Liver (tissue), 9 donors: ENCODE results near the gene BEAN1. TPM values are rescaled to one million over a fixed set of nuclear protein-coding genes. Genes with fewer than 3 reads are reported as not detected.

Experiments used
- DNase-seq: peaks from one replicate; pipeline ENCODE4 v3.0.0-alpha.2; 2017; ENCODE audit warnings: low spot score
- H3K27ac ChIP-seq, 2 donors: one replicate each; pipeline ENCODE4 v1.7.0; 2013; ENCODE audit warnings: inconsistent platforms in 2 of 2, low read length in 2 of 2, control low read depth in 1 of 2, low read depth in 1 of 2, mild to moderate bottlenecking in 1 of 2
- H3K27me3 ChIP-seq, 4 donors: one replicate each; pipeline versions ENCODE4 v1.6.1 to v1.7.0; 2013; ENCODE audit warnings: low read length in 3 of 4, inconsistent platforms in 1 of 4, mild to moderate bottlenecking in 1 of 4, moderate library complexity in 1 of 4; ENCODE audit not compliant: control insufficient read depth in 4 of 4, insufficient read depth in 4 of 4
- H3K36me3 ChIP-seq, 4 donors: one replicate each; pipeline versions ENCODE4 v1.6.1 to v1.7.0; 2013; ENCODE audit warnings: low read length in 3 of 4, mild to moderate bottlenecking in 3 of 4, low read depth in 1 of 4, moderate library complexity in 1 of 4; ENCODE audit not compliant: control insufficient read depth in 4 of 4, insufficient read depth in 3 of 4
- H3K4me1 ChIP-seq, 4 donors: one replicate each; pipeline versions ENCODE4 v1.6.1 to v1.7.0; 2013; ENCODE audit warnings: low read length in 3 of 4, mild to moderate bottlenecking in 3 of 4, moderate library complexity in 1 of 4; ENCODE audit not compliant: control insufficient read depth in 4 of 4, insufficient read depth in 4 of 4
- H3K4me3 ChIP-seq, 3 donors: one replicate each; pipeline versions ENCODE4 v1.6.1 to v1.7.0; 2013; ENCODE audit warnings: low read length in 3 of 3, control low read depth in 1 of 3, low read depth in 1 of 3, mild to moderate bottlenecking in 1 of 3
- H3K9ac ChIP-seq, 2 donors: one replicate each; pipeline ENCODE4 v1.7.0; 2013; ENCODE audit warnings: low read length in 2 of 2, mild to moderate bottlenecking in 2 of 2, moderate library complexity in 2 of 2, control low read depth in 1 of 2, low read depth in 1 of 2
- H3K9me3 ChIP-seq, 4 donors: one replicate each; pipeline versions ENCODE4 v1.6.1 to v1.7.0; 2013; ENCODE audit warnings: low read length in 3 of 4; ENCODE audit not compliant: control insufficient read depth in 4 of 4
- ATF3 ChIP-seq: IDR thresholded peaks from 2 replicates; pipeline ENCODE4 v1.6.1; 2016; ENCODE audit warnings: antibody characterized with exemption
- CTCF ChIP-seq: fragments of 150-350 bp; IDR thresholded peaks from 2 replicates; pipeline ENCODE4 v1.5.1; 2017; ENCODE audit warnings: improper control_type of control experiment, low read depth, low read length; ENCODE audit not compliant: missing input control
- EGR1 ChIP-seq, 2 donors: IDR thresholded peaks; 2 replicates each; pipeline ENCODE4 v1.6.1; 2016 to 2018; ENCODE audit warnings: antibody characterized with exemption in 2 of 2, low read depth in 2 of 2
- FOXA1 ChIP-seq: IDR thresholded peaks from 2 replicates; pipeline ENCODE4 v1.6.1; 2016; ENCODE audit warnings: antibody characterized with exemption
- FOXA2 ChIP-seq: IDR thresholded peaks from 2 replicates; pipeline ENCODE4 v1.6.1; 2016; ENCODE audit warnings: antibody characterized with exemption
- GABPA ChIP-seq, 2 donors: IDR thresholded peaks in 1 of 2; conservative IDR thresholded peaks in 1 of 2; 2 replicates each; pipeline ENCODE4 v1.6.1; 2016; ENCODE audit warnings: antibody characterized with exemption in 2 of 2, mild to moderate bottlenecking in 1 of 2, moderate library complexity in 1 of 2
- HNF4A ChIP-seq, 2 donors: conservative IDR thresholded peaks; 2 replicates each; pipeline ENCODE4 v1.6.1; 2016; ENCODE audit warnings: antibody characterized with exemption in 2 of 2, mild to moderate bottlenecking in 2 of 2
- HNF4G ChIP-seq: IDR thresholded peaks from 2 replicates; pipeline ENCODE4 v1.6.1; 2016; ENCODE audit warnings: antibody characterized with exemption
- JUND ChIP-seq, 2 donors: IDR thresholded peaks; 2 replicates each; pipeline ENCODE4 v1.6.1; 2016; ENCODE audit warnings: antibody characterized with exemption in 2 of 2
- MAX ChIP-seq: IDR thresholded peaks from 2 replicates; pipeline ENCODE4 v1.6.1; 2016; ENCODE audit warnings: antibody characterized with exemption
- NR2F2 ChIP-seq: IDR thresholded peaks from 2 replicates; pipeline ENCODE4 v1.6.1; 2016; ENCODE audit warnings: antibody characterized with exemption
- RAD21 ChIP-seq, 2 donors: IDR thresholded peaks; 2 replicates each; pipeline ENCODE4 v1.6.1; 2016; ENCODE audit warnings: antibody characterized with exemption in 2 of 2, mild to moderate bottlenecking in 2 of 2
- RXRA ChIP-seq, 2 donors: IDR thresholded peaks; 2 replicates each; pipeline ENCODE4 v1.6.1; 2017 to 2018; ENCODE audit warnings: antibody characterized with exemption in 2 of 2, mild to moderate bottlenecking in 1 of 2
- SP1 ChIP-seq: IDR thresholded peaks from 2 replicates; pipeline ENCODE4 v1.6.1; 2018; ENCODE audit warnings: antibody characterized with exemption, mild to moderate bottlenecking
- TAF1 ChIP-seq: conservative IDR thresholded peaks from 2 replicates; pipeline ENCODE4 v1.6.1; 2016; ENCODE audit warnings: antibody characterized with exemption, mild to moderate bottlenecking
- YY1 ChIP-seq: IDR thresholded peaks from 2 replicates; pipeline ENCODE4 v1.6.1; 2016; ENCODE audit warnings: antibody characterized with exemption, mild to moderate bottlenecking
- ZBTB33 ChIP-seq: IDR thresholded peaks from 2 replicates; pipeline ENCODE4 v1.6.1; 2016; ENCODE audit warnings: antibody characterized with exemption
- WGBS: extraction: QIAGEN DNeasy Blood & Tissue Kit; methylation state at CpG from one replicate; pipeline ENCODE4 v1.1.7; 2013; 5-methylcytosine and 5-hydroxymethylcytosine counted together
- polyA plus RNA-seq, 2 donors: library from polyadenylated mRNA; stranded (reverse) in 1 of 2; unstranded in 1 of 2; fragments of 200-250 nt in 1 of 2; fragments of >200 nt in 1 of 2; fragmentation: Nextera tagmentation in 1 of 2; extraction: Ambion mirVana in 1 of 2; gene quantifications; one replicate each; pipeline versions ENCODE4 v1.2.1 to v1.2.3, GENCODE V29; 2013 to 2015
- total RNA-seq, 2 donors: library from RNA; depleted of rRNA; stranded (reverse); fragments of >200 nt; gene quantifications; one replicate each; pipeline ENCODE4 v1.2.3, GENCODE V29; 2014
- TF ChIP-seq, protein P1 (sequence below): IDR thresholded peaks from 2 replicates; pipeline ENCODE4 v1.6.1; 2016; ENCODE audit warnings: antibody characterized with exemption, mild to moderate bottlenecking
- donor health status: healthy.
- donor health status: healthy.
- donor health status: healthy.
- donor health status: healthy.
- donor health status: healthy.

The BEAN1 gene
- total and polyA plus RNA-seq, 4 donors, result 0.22 to 0.99 (median 0.25) TPM; not detected in 1

DNA sequence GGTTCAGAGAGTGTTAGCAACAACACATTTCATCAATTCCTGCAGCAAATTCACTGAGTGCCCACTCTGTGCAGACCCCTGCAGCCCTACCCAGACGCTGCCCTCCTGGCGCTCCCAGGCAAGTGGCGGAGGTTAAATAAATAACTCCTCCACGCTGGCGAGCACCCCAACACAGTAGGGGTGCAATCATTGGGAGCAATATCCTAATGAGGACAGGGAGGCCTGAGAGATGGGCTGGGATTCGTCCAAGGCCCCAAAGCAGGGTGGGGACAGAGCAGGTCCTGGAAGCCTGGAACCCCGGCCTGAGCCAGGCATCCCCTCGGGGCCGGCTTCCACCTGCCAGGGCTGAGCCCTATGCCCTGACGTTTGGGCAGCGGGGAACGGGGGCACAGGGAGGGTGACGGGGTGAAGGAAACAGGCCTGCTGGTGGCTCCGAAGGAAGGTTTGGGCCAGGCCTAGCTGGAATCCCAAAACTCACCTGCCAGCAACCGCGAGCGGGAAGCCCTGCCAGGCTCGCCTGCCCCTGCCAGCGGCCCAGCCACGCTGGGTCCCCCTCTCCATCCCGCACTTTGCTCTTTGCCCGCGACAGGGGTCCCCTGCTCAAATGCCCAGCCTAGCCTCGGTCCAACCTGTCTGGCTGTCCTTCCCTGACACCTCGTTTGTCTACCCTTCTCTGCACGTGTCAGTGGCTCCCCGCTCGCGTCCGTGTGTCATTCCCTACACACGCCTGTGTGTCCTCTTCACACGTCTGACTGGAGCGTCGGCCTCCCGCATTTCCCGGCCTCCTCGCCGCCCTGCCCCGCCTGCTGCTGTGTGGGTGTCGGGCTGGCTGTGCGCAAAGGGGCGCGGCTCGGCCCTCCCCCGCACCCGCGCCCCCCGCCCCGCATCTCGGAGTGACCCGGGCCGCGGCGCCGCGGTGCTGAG lies 721 bp upstream of the BEAN1 start:
- 13% methylated on average over 56 of the region's 56 CpGs for WGBS
- TF ChIP-seq ATF3, result no peak
- TF ChIP-seq, protein P1, sequence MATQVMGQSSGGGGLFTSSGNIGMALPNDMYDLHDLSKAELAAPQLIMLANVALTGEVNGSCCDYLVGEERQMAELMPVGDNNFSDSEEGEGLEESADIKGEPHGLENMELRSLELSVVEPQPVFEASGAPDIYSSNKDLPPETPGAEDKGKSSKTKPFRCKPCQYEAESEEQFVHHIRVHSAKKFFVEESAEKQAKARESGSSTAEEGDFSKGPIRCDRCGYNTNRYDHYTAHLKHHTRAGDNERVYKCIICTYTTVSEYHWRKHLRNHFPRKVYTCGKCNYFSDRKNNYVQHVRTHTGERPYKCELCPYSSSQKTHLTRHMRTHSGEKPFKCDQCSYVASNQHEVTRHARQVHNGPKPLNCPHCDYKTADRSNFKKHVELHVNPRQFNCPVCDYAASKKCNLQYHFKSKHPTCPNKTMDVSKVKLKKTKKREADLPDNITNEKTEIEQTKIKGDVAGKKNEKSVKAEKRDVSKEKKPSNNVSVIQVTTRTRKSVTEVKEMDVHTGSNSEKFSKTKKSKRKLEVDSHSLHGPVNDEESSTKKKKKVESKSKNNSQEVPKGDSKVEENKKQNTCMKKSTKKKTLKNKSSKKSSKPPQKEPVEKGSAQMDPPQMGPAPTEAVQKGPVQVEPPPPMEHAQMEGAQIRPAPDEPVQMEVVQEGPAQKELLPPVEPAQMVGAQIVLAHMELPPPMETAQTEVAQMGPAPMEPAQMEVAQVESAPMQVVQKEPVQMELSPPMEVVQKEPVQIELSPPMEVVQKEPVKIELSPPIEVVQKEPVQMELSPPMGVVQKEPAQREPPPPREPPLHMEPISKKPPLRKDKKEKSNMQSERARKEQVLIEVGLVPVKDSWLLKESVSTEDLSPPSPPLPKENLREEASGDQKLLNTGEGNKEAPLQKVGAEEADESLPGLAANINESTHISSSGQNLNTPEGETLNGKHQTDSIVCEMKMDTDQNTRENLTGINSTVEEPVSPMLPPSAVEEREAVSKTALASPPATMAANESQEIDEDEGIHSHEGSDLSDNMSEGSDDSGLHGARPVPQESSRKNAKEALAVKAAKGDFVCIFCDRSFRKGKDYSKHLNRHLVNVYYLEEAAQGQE, result no peak
- no peak for TF ChIP-seq NR2F2
- no peak for TF ChIP-seq SP1
- no peak for TF ChIP-seq HNF4A (conservative IDR thresholded peaks at IDR 0.05)
- TF ChIP-seq ZBTB33, result no peak
- no peak for TF ChIP-seq EGR1 (IDR thresholded peaks at IDR 0.05; ENCODE audit: low read depth in 2 of 2)
- TF ChIP-seq YY1, result no peak
- TF ChIP-seq CTCF, result no peak
- TF ChIP-seq TAF1, result no peak
- TF ChIP-seq FOXA1, result no peak
- TF ChIP-seq RXRA (IDR thresholded peaks at IDR 0.05), result no peak
- TF ChIP-seq MAX, result no peak
- no peak for TF ChIP-seq GABPA (IDR thresholded peaks at IDR 0.05 in 1 of 2, conservative IDR thresholded peaks at IDR 0.05 in 1 of 2)
- no peak for TF ChIP-seq JUND (IDR thresholded peaks at IDR 0.05)
- no peak for TF ChIP-seq HNF4G
- TF ChIP-seq RAD21 (IDR thresholded peaks at IDR 0.05), result no peak
- TF ChIP-seq FOXA2, result no peak
- Histone ChIP-seq H3K4me3 (peak overlapping the region in 2 of 3 donors; percentile 20 to 56), H3K36me3 (no peaks in the 10 kb centered on the region), H3K27ac (no peak overlapping the region), H3K27me3 (peaks cover 2 to 8% (median 6%) of the 10 kb centered on the region in 4 donors), H3K9ac (no peak overlapping the region), H3K9me3 (no peaks in the 10 kb centered on the region), H3K4me1 (peaks cover 0 to 14% (median 9%) of the 10 kb centered on the region in 4 donors)
- DNase-seq, result no peak
